Kidney epithelial cell (primary cell): ENCODE data around the gene RNF130. TPM values are rescaled to one million over a fixed set of nuclear protein-coding genes. Genes with fewer than 3 reads are reported as not detected.

Experiments used
- DNase-seq: peaks from one replicate; pipeline ENCODE4 v3.0.0-alpha.2; 2010; ENCODE audit warnings: low read depth
- H3K27me3 ChIP-seq: 2 replicates; pipeline ENCODE4 v1.6.0; 2011; ENCODE audit warnings: low read length; ENCODE audit not compliant: control insufficient read depth, insufficient read depth
- H3K36me3 ChIP-seq: 2 replicates; pipeline ENCODE4 v1.5.1; 2011; ENCODE audit warnings: low read length; ENCODE audit not compliant: control insufficient read depth, insufficient read depth
- H3K4me3 ChIP-seq: 2 replicates; pipeline ENCODE4 v1.5.1; 2011; ENCODE audit warnings: low read depth, mild to moderate bottlenecking, control low read depth, low read length
- CTCF ChIP-seq: IDR thresholded peaks from 2 replicates; pipeline ENCODE4 v1.5.1; 2011; ENCODE audit warnings: mild to moderate bottlenecking, moderate library complexity, low read length, control low read depth, inconsistent platforms; ENCODE audit not compliant: insufficient read depth, poor library complexity, severe bottlenecking
- total RNA-seq: library from RNA; depleted of rRNA; stranded (reverse); fragments of >200 nt; gene quantifications from 2 replicates; pipeline ENCODE4 v1.2.3, GENCODE V29; 2015

Gene RNF130
- total RNA-seq, 1 donor from 2014 or later, result 42.0 TPM

DNA sequence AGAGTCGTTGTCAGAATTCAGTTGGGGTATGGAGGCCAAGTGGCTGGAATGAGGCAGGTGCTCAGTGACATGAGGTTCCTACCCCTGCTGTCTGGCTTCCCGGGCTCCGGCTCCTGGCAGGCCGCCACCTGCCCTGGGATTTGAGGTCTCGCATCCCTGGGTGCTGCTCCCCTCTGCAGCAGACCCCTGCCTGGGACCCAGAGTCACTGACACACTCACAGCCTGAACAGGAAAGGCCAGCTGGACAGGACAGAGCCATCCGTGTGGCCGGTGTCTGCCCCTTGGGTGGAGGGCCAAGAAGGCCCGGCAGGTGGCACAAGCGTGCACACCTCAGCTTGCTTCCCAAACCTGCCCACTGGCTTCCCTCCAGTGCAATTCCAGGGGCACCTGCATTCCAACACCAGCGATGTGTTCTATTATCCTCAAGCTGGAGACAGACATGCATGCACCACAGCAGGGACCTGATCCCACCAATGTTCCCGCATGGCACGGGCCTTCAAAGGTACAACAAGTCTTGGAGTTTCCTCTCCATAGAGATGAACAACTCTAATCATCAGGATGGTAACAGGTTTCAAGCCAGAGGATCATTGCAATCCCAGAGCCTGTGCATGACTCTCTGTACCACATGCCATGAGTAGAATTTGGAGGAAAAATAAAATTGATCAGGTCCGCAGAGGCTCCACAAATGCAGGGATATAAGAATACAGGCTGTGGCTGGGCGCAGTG, 45.6 kb upstream of the RNF130 start:
- H3K27me3 ChIP-seq, result no peaks in the 10 kb centered on the region
- H3K36me3 ChIP-seq, result no peaks in the 10 kb centered on the region
- no peak overlapping the region for H3K4me3 ChIP-seq
- peak; percentile 41 for TF ChIP-seq CTCF
- DNase-seq, result no peak

DNA sequence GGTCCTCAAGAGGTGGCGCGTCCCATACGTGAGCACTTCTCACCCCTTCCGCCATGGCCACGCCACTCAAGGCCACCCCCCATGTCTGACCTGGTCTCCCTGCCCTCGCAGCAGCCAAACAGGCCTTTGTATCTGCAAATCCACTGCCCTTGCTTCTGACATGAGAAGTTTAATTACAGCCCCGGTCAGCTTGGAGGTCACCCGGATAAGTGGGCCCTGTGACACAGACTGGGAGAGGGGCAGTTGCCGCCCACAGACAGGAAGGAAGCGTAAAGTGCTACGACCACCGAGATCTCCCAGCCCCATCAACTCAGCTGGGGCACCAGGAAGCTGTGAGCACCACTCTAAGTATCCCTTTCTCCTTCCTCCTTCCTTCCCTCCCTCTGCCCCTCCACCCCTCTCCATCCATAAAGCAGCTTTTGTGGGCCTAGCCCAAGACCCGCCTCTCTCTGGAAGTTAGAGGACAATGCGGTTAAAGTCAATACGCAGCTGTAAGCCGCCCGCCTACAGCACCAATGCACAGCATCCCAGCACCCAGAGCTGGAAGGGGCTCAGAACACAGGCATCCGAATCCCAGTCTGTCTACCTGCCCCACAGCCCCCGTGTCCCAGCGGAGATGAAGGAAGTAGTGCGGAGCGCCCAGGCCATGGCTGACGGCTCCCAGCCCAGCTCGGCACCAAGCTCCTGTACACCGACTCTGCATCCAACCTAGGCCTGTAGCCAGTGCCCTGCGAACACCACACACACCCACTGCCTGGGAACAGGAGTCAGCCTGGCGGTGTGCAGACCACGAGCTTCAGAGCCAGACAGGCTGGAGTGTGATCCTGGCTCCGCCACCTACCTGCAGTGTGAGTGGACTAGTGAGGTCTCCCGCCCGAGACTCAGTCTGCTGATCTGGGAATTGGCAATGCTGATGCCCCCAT, 44.8 kb upstream of the RNF130 start:
- Histone ChIP-seq H3K27me3 (no peaks in the 10 kb centered on the region), H3K4me3 (no peak overlapping the region), H3K36me3 (no peaks in the 10 kb centered on the region)
- no peak for DNase-seq
- no peak for TF ChIP-seq CTCF

- TF ChIP-seq CTCF, result no peak
- Histone ChIP-seq H3K4me3 (no peak overlapping the region), H3K36me3 (no peaks in the 10 kb centered on the region), H3K27me3 (no peaks in the 10 kb centered on the region)
- DNase-seq, result no peak
Observed at GRCh38 chr5:180115326-180116076, 43.9 kb upstream of the RNF130 start.

DNA sequence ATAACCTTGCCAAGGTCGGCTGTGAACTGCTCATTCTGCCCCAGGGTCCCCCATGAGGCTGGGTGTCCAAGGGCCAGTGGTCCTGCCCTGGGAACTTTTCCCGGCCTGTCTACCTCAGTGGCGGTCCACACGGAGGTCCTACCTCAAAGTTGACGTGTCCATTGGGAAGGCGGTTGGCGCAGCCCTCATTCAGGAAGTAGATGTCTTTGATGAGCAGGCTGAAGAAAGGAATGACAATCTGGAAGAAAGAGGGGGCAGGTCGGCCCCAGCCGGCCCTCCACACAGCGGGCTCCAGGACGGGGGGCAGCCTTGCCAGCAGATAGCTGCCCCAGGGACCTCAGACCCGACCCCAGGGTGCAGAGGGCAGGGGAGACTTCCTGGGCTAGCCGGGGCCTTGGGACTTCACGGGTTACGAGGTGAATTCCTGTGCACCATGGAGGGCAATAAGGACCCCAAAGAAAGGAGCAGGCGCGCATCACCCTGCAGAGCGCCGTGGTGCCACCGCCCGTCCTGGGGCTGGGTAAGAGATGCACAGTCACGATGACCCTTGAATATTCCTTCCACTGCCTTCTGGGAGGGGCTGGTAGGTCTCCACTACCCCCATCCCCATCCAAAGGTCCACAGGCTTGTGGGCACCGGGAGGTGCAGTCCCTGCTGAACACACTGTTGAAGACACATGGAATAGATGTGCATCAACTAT, 42.9 kb upstream of the RNF130 start:
- no peaks in the 10 kb centered on the region for H3K27me3 ChIP-seq
- no peak for DNase-seq
- TF ChIP-seq CTCF, result no peak
- no peak overlapping the region for H3K4me3 ChIP-seq
- no peaks in the 10 kb centered on the region for H3K36me3 ChIP-seq

DNA sequence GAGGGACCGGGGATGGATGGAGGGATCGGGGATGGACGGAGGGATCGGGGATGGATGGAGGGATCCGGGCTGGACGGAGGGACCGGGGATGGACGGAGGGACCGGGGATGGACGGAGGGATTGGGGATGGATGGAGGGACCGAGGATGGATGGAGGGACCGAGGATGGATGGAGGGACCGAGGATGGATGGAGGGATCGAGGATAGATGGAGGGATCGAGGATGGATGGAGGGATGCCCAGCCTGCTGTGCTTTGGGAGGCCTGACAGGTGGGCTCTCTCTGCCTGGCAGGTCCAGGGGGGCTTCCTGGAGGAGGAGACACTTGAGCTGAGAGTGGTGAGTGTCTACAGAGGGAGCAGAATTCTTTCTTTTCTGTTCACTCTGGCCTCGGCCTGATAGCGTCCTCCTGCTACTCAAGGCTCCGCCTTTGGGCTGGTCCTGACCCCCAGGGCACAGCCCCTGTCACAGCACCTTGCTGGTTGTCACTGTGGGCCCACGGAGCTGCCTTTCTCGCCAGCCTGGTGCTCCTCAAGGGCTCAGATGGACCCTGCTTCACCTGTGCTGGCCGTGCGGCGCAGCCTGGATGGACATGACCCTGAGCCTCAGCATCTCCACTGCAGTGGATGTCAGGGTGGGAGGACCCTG, 42.2 kb upstream of the RNF130 start:
- H3K27me3 ChIP-seq, result no peaks in the 10 kb centered on the region
- TF ChIP-seq CTCF, result no peak
- no peak overlapping the region for H3K4me3 ChIP-seq
- DNase-seq, result no peak
- no peaks in the 10 kb centered on the region for H3K36me3 ChIP-seq
